ENCODE results near the gene RGPD5.
"Not testable (repeated sequence)": the region's sequence is repeated elsewhere in the genome, so short reads cannot be mapped to it uniquely, and the experiment has no call there.

RGPD5 gene

DNA sequence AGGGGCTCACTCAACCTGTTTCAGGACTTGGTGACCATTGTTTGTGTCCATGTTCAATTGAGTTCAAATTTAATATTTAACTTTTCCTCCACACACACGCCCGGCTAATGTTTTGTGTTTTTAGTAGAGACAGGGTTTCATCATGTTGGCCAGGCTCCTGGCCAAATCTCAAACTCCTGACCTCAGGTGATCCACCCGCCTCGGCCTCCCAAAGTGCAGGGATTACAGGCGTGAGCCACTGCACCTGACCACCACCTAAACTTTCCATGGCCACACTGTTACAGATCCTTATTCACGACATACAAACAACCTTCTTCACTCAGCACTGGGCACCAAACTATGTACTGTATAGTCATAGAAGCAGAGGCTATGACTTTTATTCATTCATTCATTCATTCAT, 100.0 kb downstream of the RGPD5 start:
- not testable (repeated sequence) for DNase-seq

DNA sequence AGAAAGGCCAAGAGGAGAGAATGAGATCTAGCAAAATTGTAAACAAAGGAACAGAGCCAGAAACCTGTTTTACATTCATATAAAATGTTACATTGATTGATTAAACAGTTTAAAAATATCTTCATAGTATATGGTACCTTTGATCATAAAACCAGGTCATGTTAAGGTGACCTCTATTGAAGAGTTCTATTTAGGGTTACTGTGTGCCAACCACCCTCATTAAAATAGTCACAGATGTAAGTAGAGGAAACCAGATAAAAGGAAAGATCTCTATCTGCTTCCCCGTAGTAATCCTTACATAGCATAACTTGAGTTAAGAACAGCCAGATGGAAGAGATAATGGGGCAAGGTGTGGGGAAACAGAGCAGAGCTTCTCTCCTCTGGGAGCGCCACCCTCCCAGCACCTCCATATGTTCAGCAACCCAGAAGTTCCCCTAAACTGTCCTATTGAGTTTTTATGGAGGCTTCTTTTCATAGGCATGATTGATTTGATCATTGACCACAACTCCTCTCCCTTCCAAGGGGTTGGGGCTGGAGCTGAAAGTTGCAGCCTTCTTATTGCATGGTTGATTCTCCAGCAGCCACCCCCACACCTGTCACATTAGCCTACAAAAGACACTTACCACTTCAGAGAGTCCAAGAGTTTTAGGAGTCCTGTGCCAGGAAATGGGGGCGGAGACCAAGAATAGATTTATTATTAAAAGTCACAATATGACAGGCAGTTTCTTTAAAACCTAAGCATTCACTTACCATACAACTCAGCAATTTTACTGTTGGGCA, 101.2 kb downstream of the RGPD5 start:
- DNase-seq = not testable (repeated sequence)

DNA sequence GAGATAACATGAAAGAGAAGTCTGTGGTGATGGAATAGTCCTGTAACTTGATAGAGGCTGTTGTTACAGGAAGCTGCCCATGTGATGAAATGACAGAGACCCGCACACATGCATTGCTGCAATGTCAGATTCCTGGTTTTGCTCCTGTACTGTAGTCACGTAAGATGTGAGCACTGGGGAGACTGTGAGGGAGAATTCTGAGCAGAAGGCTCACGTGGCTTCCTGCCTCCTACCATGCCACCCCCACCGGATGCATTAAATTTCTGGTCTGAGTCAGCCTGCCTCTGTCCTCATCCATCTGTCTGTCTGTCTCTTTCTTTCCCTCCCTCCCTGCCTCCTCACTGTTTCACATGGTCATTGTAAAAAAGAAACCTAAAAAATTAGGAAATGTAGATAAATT, 102.1 kb downstream of the RGPD5 start:
- not testable (repeated sequence) for DNase-seq

DNA sequence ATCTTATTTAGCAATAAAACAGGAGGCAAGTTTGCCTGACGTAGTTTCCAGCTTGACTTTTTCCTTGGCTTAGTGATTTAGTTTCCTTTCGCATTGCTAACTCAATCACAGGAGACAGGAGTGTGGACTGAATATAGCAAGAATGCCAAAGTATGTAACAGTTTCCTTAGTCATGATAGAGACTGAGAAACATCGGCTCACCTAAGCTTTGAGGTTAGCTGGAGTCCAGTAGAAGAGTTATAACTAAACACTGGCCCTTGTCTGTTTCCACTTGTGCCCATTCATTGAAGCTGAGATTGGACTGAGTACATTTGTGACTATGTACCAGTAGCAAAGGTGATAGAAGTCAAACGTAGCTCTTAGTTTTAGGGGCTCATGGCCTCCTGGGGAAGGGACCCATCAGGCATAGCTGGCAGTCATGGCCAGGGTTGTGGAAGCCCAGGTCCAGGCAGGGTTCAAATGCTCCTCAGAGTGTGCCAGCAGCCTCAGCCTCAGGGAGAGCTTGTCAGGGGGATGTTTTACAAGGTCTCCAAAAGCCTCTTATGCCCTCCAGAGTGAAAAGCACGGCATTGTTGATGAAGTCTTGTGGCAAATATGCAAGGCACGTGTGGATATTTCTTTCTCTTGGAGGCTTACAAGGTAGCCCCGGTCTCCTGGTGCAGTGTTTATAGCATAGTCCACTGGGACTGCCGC, 103.8 kb downstream of the RGPD5 start:
- DNase-seq = not testable (repeated sequence)

DNA sequence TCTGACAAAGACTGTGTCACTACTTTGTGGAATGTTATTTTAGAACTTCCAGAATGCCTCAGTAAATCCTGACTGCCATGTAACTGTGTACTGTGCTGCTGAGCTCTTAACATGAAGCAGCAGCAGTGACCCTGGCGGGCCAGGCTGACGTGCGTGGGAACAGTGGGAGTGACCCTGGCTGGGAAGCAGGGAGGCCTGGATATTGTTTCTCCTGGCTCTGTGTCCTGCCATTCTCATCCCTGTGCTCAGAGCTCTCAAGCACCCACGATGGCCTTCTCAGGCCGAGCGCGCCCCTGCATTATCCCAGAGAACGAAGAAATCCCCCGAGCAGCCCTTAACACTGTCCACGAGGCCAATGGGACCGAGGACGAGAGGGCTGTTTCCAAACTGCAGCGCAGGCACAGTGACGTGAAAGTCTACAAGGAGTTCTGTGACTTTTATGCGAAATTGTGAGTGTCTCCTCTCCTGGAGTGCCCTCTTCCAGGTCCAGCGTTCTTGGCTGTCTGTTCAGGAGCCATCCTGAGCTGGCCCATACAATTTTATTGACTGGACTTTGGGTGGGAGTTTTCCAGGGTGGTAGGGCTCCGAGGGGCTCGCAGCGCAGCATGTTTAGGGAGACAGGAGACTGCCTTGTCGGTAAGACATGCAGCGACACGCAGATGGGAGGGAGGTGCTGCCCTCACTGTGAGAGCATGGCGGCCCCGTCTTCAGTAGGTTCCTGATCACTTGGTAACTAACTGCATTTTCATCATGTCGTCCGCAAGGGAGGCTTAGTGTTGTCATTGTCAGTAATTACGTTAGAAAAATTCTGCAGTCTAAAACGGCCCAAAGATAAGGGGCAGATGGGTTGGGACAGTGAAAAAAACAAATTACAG, 104.6 kb downstream of the RGPD5 start, which contains the start of gene LIMS3:
LIMS3 (plus strand) TSS at position 227 of the 875 bp plus-strand sequence; CDS start at position 268, 41 bp downstream.
- not testable (repeated sequence) for DNase-seq

DNA sequence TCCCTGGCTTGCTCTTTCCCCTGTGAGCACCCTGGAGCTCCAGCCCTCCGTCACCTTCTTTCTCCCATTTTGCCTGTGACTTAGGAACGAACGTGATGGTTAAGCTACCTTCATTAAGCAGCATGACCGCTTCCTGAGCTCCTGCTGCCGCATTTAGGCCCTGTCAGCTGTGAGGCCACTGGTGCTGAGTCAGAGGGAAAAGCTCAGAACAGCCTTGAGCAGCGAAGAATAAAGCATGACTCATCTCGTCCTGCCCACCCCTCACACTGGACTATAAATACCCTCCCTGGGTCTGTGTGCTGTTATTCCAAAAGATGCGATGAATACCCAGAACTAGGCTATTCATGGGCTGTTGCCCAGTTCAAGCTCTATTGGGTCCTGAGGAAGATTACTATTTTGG, 111.7 kb downstream of the RGPD5 start:
- not testable (repeated sequence) for DNase-seq
